ENCODE measurements around the gene L3MBTL4. TPM values are rescaled to one million over a fixed set of nuclear protein-coding genes. Genes with fewer than 3 reads are reported as not detected.
A peak's percentile ranks its signal among the peaks of the same experiment; 100 is the strongest.

Gene L3MBTL4
- total RNA-seq, 1 donor from 2014 or later: 0.34 TPM

DNA sequence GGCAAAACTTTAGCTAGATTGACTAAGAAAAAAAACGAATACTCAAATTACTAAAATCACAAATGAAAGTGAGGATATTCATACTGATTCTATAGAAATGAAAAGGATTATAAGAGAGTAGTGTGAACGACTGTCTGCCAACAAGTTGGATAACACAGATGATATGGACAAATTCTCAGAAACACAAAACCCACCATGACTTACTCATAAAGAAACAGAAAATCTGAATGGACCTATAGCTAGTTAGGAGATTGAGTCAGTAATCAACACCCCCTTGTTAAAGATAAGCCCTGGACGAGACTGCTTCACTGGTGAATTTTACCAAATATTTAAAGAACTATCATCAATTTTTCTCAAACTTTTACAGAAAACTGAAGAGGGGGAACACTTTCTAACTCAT, 410.6 kb downstream of the L3MBTL4 start:
- Mint-ChIP-seq H3K4me3 (no peak overlapping the region), H3K36me3 (no peaks in the 10 kb centered on the region), H3K27me3 (ENCODE audit: insufficient read depth, low read depth) (peaks cover 3% of the 10 kb centered on the region), H3K27ac (no peak overlapping the region), H3K4me1 (no peaks in the 10 kb centered on the region), H3K9me3 (peaks cover 9% of the 10 kb centered on the region)
- Histone ChIP-seq H3K79me2 (ENCODE audit: low read depth) (no peaks in the 10 kb centered on the region), H3K27me3 (no peaks in the 10 kb centered on the region), H3K36me3 (no peaks in the 10 kb centered on the region), H2AFZ (replicated peaks) (no peak overlapping the region), H3K9ac (no peak overlapping the region), H3F3A (ENCODE audit: low read depth) (no peaks in the 10 kb centered on the region), H3K9me3 (ENCODE audit: low read depth) (no peaks in the 10 kb centered on the region), H3K27ac (no peak overlapping the region), H3K4me2 (no peak overlapping the region), H3K4me3 (no peak overlapping the region), H4K20me1 (ENCODE audit: low read depth) (no peaks in the 10 kb centered on the region), H3K4me1 (no peaks in the 10 kb centered on the region)
- TF ChIP-seq, protein P1, sequence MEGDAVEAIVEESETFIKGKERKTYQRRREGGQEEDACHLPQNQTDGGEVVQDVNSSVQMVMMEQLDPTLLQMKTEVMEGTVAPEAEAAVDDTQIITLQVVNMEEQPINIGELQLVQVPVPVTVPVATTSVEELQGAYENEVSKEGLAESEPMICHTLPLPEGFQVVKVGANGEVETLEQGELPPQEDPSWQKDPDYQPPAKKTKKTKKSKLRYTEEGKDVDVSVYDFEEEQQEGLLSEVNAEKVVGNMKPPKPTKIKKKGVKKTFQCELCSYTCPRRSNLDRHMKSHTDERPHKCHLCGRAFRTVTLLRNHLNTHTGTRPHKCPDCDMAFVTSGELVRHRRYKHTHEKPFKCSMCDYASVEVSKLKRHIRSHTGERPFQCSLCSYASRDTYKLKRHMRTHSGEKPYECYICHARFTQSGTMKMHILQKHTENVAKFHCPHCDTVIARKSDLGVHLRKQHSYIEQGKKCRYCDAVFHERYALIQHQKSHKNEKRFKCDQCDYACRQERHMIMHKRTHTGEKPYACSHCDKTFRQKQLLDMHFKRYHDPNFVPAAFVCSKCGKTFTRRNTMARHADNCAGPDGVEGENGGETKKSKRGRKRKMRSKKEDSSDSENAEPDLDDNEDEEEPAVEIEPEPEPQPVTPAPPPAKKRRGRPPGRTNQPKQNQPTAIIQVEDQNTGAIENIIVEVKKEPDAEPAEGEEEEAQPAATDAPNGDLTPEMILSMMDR (IDR thresholded peaks at IDR 0.05): no peak
- TF ChIP-seq EZH2phosphoT487 (IDR thresholded peaks at IDR 0.05) (no peak), EZH2 (IDR thresholded peaks at IDR 0.05) (no peak)
- no peak for DNase-seq (ENCODE audit: low spot score)

DNA sequence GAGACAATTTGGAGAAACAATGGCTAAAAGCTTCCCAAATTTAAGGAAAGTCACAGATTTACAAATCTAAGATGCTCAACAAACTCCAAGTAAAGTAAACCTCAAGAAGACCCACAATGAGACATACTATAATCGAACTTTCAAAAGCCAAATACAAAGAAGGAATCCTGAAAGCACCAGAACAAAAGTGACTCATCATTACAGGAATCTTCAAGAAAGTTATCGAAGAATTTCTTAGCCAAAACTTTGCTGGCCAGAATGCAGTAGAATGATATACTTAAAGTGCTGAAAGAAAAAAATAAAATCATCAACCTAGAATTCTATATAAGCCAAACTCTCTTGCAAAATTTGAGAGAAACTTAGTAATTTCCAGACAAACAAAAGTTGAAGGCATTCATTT, 412.8 kb downstream of the L3MBTL4 start:
- Histone ChIP-seq H2AFZ (replicated peaks) (no peak overlapping the region), H4K20me1 (ENCODE audit: low read depth) (no peaks in the 10 kb centered on the region), H3F3A (ENCODE audit: low read depth) (no peaks in the 10 kb centered on the region), H3K27ac (no peak overlapping the region), H3K4me3 (no peak overlapping the region), H3K27me3 (no peaks in the 10 kb centered on the region), H3K9me3 (ENCODE audit: low read depth) (no peaks in the 10 kb centered on the region), H3K79me2 (ENCODE audit: low read depth) (no peaks in the 10 kb centered on the region), H3K36me3 (no peaks in the 10 kb centered on the region), H3K4me1 (peaks cover 5% of the 10 kb centered on the region), H3K9ac (no peak overlapping the region), H3K4me2 (no peak overlapping the region)
- no peak for TF ChIP-seq EZH2 (IDR thresholded peaks at IDR 0.05)
- TF ChIP-seq, protein P1 (IDR thresholded peaks at IDR 0.05): no peak
- TF ChIP-seq EZH2phosphoT487 (IDR thresholded peaks at IDR 0.05): no peak
- no peak for DNase-seq (ENCODE audit: low spot score)
- Mint-ChIP-seq H3K4me3 (no peak overlapping the region), H3K27me3 (ENCODE audit: insufficient read depth, low read depth) (no peaks in the 10 kb centered on the region), H3K9me3 (peaks cover 9% of the 10 kb centered on the region), H3K4me1 (peaks cover 9% of the 10 kb centered on the region), H3K36me3 (no peaks in the 10 kb centered on the region), H3K27ac (no peak overlapping the region)

DNA sequence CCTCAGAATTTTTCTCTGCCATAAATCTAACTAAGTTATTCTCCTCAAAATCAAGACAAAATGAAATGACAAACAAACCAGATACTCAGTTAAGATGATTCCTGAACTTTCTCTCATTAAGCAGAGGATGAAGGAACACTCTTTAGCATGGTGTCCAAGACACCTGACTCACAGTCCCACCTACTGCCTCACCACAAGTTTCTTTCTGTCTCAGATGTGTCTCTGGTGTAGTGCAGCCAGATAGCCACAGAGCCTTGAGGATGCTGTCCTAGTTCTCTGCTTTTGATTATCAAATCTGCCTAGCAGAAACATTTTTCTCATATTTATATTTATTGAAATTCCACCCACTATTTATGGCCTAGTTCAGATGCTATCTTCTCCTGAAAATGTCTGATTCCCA, 415.8 kb downstream of the L3MBTL4 start:
- no peak overlapping the region for H3K4me3 ChIP-seq
- TF ChIP-seq EZH2 (IDR thresholded peaks at IDR 0.05) (no peak), EZH2phosphoT487 (IDR thresholded peaks at IDR 0.05) (no peak)
- no peak overlapping the region for H3K27ac Mint-ChIP-seq

DNA sequence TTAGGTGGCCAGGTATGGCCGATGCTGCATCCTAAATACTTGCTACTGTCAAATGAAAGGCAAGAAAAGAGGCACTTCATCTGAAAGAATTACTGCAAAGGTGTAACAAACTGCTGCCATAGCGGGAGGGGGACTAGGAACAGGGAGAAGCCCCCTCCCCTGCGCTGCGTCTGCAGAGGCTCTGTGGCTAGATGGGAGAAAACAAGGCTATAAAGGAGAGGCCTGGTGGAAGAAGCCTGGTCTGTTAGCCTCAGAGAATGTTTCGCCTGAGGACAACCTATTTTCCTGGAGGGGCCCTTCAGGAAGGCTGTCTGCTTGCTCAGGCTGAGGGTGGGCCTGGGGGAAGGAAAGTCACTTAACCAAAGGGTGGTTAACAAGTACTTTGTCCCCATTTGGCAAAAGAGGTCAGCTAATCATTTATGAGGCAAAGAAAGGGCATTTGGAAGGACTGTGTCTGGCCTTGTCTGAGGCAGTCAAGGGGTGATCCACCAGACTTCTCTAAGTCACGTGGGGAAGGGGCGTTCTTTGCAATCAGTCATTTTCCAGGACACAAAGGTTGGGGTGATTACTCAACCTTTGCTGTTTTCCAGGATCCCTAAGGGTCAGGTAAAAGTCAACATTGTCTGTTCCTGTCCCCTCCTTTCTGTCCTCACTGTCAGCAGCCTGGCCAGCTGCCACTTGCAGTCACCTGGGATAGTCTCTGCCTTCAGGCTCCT, 416.4 kb downstream of the L3MBTL4 start:
- Mint-ChIP-seq H3K27ac (no peak overlapping the region), H3K4me1 (peaks cover 23% of the 10 kb centered on the region), H3K36me3 (no peaks in the 10 kb centered on the region), H3K9me3 (peaks cover 6% of the 10 kb centered on the region), H3K4me3 (no peak overlapping the region), H3K27me3 (ENCODE audit: insufficient read depth, low read depth) (peaks cover 2% of the 10 kb centered on the region)
- no peak overlapping the region for H3K27ac ChIP-seq
- peak overlapping the region; percentile 55 for H2AFZ ChIP-seq (replicated peaks)
- H3K4me1 ChIP-seq: peaks cover 18% of the 10 kb centered on the region
- H3K9me3 ChIP-seq (ENCODE audit: low read depth): no peaks in the 10 kb centered on the region
- no peaks in the 10 kb centered on the region for H3K27me3 ChIP-seq
- no peaks in the 10 kb centered on the region for H4K20me1 ChIP-seq (ENCODE audit: low read depth)
- TF ChIP-seq, protein P1 (IDR thresholded peaks at IDR 0.05): no peak
- no peak for TF ChIP-seq EZH2phosphoT487 (IDR thresholded peaks at IDR 0.05)
- no peak for TF ChIP-seq EZH2 (IDR thresholded peaks at IDR 0.05)
- no peak for DNase-seq (ENCODE audit: low spot score)
- H3K9ac ChIP-seq: no peak overlapping the region
- no peaks in the 10 kb centered on the region for H3K36me3 ChIP-seq
- no peak overlapping the region for H3K4me3 ChIP-seq
- no peaks in the 10 kb centered on the region for H3F3A ChIP-seq (ENCODE audit: low read depth)
- H3K79me2 ChIP-seq (ENCODE audit: low read depth): no peaks in the 10 kb centered on the region
- H3K4me2 ChIP-seq: no peak overlapping the region

More for the DNA sequence above, 415.8 kb downstream of the L3MBTL4 start:
- no peak for DNase-seq (ENCODE audit: low spot score)
- Histone ChIP-seq H2AFZ (replicated peaks) (no peak overlapping the region), H3K4me2 (no peak overlapping the region), H3F3A (ENCODE audit: low read depth) (no peaks in the 10 kb centered on the region), H4K20me1 (ENCODE audit: low read depth) (no peaks in the 10 kb centered on the region), H3K79me2 (ENCODE audit: low read depth) (no peaks in the 10 kb centered on the region), H3K9ac (no peak overlapping the region), H3K36me3 (no peaks in the 10 kb centered on the region), H3K4me1 (peaks cover 18% of the 10 kb centered on the region), H3K27me3 (no peaks in the 10 kb centered on the region), H3K27ac (no peak overlapping the region), H3K9me3 (ENCODE audit: low read depth) (no peaks in the 10 kb centered on the region)
- Mint-ChIP-seq H3K9me3 (peaks cover 6% of the 10 kb centered on the region), H3K4me3 (no peak overlapping the region), H3K4me1 (peaks cover 23% of the 10 kb centered on the region), H3K27me3 (ENCODE audit: insufficient read depth, low read depth) (peaks cover 2% of the 10 kb centered on the region), H3K36me3 (no peaks in the 10 kb centered on the region)

All from neural progenitor cell (in vitro differentiated cells).